GM21367 (cell line): ENCODE data around the gene RNF212.

Source experiments
- ATAC-seq: cut with Tn5 transposase; IDR thresholded peaks from one replicate; pipeline ENCODE4 v1.9.1; 2021; ENCODE audit not compliant: unreplicated experiment

The RNF212 gene

DNA sequence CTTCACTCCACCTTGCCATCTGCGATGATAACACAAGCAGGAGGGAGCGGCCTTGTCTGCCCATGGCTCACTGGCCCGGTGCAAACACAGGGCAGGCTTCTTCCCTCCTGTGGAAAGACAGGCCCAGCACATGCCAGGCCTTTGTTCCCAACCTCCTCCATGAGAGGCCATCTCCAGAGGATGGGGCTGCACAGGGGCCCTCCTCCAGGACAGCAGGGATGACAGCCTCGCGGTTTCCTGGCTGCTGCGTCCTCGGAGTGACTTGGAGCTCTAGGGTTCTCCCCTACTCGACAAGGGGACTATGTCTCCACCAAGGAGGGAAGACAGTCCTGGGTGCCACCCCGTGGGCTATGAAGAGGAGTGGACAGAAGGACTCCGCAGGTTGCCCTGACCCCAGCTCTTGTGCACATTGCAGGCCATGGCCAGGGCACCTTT lies 21.8 kb downstream of the RNF212 start:
- ATAC-seq, result no peak

DNA sequence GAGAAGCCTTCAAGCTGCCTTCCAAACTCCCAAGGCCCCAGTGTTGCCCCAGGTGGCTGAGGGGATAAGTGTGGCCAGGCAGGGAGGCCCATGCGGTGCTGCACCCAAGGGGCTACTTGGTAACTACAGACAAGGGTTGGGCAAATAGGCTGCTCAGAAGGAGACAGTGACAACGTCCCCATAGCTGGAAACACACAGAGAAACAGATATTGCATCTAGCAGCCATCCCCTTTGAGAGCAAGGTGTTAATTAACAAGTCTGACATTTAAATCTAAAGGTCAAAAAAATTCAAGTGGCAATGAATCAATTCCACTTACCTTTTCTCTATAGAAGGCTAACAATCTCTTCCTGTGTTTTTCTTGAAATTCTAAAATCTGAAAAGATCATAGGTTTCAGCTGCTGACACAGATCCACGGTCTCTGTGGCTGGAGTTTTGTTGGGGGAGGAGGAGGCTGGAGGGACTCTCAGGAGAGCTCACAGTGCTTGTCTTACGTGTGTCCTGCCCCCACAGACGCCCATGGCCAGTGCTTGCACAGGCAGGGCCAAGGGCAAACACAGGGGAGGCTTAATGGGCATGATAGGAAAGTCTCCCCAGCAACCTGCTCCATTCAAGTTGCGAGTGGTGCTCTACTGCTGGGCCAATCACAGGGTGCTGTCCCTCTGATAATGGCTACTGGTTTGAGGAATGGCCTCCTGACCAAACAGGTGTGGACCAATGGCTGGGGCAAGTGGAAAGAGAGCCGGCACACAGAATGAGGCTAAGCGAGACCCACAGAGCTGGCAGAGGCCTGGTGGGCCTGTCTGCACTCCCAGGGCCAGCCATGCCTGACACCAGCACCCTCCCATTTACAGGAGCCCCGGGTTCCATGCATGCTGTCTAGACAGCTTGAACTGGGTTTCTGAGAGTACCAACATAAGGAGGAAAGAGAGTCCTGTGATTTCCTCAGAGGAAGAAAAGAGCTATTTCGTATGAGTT lies 22.6 kb downstream of the RNF212 start:
- ATAC-seq, result no peak

DNA sequence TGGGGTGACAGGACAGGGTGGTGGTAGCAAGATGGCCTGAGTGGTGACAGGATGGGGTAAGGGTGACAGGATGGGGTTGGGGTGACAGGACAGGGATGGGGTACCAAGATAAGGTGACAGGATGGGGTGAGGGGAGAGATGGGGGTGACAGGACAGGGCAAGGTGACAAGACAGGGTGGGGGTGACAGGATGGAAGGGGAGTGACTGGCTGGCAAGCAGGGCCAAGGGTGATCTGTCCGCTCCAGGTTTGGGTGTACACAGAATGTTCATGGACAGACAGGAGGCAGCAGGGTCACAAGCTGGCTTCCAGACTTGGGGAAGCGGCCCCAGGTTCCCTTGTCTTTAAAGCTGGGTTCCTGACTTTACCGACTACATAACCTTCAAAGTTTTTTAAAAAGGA lies 23.3 kb downstream of the RNF212 start:
- ATAC-seq, result no peak

DNA sequence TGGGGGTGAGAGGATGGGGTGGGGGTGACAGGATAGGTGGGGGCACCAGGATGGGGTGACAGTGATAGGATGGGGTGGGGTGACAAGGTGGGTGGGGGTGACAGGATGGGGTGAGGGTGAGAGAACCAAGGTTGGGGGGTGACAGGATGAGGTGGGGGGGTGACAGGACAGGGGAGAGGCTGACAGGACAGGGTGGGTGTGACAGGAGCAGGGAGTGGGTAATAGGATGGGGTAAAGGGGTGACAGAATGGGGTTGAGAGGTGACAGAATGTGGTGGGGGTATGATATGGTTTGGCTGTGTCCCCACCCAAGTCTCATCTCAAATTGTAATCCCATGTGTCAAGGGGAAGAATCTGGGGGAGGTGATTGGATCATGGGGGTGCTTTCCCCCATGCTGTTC lies 26.0 kb downstream of the RNF212 start:
- no peak for ATAC-seq

DNA sequence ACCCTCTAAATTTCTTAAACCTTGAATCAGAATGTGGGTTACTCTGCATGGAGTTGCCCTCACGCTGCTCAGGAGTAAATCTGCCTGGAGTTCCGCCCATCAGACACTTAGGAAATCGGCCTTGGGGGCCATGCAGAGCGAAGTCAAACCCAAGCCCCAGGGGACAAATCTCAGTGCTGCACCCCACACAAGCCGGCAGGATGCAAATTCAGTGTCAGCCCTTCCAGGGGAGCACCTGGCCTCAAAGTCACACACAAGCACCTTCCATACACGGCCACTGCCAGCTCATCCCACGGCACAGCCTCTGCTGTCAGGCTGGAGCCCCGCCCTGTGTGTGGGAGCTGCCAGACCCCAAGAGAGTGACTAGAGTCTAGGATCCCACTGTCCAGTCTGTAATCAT lies 27.4 kb downstream of the RNF212 start:
- no peak for ATAC-seq

DNA sequence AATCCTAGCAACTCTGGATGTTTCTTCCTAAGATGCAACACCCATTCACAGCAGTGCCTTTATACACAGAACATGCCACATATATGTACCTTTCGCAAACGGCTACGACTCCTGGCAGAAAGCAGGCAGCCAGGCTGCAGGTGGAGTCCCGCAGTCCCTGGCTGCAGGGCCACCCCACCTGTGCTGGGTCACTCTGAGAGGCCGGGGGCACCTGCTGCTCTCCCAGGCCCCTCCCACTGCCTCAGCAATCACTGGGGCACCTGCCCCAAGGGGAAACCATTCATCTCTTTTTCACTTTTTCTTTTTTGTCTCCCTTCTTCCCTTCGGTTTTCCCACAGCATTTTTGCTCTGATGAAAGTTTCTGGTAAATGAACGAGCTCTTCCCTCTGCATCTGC lies 28.0 kb downstream of the RNF212 start:
- no peak for ATAC-seq

DNA sequence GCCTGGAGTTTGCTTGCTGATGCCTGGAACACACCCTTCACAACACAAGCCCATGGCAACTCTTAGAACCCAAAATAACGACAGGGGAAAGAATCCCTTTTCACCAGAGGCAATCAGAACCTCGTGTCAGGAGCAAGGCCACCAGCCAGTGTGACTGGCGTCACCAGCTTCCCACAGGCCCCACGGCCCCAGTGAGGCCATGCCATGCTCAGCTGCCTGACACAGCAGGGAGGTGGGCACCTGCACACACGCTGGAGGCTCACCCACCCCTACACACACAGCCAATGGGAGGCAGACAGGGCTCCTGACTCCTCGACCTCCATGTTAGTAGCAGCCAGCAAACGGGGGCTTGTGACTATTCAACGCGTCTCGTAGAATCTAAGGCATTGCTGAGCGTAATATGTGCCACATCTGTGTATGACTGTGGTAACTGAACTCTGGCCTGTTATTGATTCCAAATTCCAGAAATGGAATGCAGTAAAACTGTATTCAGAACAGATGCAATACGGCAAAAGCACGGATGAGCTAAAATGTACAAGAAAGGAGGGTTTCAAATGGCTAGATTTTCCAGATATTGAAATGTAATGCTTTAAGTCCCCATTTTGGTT lies 28.5 kb downstream of the RNF212 start:
- no peak for ATAC-seq

DNA sequence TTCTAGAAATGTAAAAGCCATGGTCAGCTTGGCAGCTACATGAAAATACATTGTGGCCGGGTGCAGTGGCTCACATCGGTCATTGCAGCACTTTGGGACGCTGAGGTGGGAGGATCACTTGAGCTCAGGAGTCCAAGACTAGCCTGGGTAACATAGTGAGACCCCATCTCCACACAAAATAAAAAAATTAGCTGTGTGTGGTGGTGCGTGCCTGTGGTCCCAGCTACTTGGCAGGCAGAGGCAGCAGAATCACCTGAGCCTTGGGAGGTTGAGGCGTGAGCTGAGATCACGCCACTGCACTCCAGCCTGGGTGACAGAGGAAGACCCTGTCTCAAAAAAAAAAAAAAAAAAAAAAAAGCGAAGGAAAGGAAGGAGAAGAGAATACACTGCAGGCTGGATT lies 29.0 kb downstream of the RNF212 start:
- no peak for ATAC-seq

DNA sequence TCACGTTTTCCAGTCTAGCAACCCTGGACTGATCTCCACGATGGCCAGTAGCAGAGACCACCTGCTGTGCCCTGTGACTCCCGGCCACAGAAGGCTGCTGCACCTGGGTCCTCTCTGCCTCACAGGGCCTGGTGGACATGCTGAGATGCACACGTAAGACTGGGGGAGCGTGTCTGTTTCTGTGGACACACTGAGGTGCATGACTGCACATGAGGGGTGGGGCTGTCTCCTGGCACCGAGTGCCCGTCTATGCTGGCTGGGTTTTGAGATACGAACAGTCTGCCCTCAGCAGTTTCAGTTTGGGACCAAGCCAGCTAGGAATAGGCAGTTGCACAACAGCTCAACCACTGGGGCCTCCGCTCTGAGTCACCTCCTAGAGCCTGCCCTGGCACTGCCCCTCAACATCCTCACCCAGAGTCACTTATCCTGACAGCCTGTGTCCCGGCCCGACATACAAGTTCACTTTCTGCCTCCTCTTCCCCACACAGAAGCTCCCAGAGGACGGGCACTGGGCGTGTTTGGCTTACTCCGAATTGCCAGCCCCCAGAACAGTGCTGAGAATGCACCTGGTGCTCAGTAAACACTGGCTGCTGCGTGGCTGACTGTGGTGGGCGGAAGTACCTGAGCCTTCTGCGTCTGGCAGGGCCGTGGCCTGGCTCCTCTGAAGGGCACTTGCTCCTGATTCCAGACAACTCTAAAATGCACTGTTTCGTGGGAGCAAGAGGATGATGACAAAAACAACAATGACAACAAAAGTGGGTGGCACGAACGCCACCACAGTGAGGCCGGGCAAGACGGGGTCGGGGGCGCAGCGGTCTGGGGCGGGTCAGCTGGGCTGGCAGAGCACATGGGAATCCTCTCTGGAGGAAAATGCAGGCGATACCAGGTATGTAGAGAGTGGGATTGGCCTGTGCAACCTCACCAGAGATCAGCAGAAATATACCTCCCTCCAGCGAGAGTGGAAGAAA lies 30.9 kb downstream of the RNF212 start:
- ATAC-seq, result no peak

DNA sequence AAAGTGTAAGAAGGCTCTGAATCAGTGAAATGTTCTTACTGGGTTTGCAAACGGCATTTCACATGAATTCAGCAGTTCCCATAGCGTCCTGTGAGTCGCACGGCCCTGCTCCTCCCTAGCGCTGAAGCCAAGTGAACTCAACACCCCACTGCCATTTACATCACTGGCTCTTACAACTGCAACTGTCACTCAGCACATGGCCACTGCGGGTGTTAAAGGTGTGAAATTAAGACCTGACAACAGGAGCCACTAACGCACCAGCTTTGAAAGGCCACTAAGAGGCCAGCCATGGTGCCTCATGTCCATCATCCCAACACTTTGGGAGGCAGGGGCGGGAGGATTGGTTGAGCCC lies 31.7 kb downstream of the RNF212 start:
- no peak for ATAC-seq

DNA sequence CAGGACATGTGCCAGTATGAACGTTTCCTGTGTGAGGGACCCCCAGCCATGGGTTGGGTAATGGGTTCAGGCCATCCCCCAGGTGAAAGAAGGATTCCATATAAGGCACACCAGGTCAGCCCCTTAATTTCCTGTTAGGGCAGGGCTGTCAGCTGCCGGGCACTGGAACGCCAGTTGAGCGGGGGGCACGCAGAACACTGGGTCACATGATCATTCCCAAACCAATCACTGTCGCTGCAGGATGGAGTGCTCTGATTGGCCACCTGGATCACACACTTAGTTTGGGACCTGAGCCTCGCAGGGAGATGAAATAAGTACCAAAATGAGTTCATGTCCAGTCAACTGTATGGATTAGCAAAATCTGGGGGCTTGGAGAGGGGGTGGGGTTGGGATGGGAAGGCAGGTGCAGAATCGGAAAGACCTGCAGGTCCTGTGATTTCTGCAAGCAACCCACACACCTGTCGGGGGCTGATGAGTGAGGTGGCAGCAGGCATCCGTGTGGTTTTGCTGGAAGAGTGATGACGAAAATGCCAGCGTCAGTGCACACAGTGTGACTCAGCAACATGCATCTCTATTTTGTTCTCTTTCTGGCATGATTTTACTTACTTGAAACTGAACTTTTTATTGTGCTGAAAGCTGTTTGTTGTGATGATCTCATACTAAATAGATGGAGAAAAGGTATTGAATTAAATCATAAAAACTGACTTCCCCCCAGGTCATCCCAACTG lies 32.2 kb downstream of the RNF212 start:
- ATAC-seq, result no peak

DNA sequence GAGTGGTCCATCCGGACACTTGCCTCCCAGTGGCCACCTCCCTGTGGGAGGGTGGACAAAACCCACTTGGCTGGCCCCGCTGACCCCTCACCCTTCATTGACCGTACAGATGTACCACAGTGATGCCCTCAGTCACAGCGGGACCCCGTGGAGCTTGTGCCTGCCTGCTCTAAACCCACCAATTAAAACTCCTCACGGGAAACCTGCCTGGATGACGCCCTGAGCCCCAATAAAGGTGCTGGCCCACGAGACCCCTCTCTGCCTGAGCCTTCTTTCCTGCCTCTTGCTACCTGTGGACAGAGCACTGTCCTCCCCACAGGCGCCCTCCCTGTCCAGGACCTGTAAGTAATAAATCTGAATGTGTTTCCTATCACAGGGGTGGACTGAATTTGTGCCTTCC lies 32.9 kb downstream of the RNF212 start:
- no peak for ATAC-seq

DNA sequence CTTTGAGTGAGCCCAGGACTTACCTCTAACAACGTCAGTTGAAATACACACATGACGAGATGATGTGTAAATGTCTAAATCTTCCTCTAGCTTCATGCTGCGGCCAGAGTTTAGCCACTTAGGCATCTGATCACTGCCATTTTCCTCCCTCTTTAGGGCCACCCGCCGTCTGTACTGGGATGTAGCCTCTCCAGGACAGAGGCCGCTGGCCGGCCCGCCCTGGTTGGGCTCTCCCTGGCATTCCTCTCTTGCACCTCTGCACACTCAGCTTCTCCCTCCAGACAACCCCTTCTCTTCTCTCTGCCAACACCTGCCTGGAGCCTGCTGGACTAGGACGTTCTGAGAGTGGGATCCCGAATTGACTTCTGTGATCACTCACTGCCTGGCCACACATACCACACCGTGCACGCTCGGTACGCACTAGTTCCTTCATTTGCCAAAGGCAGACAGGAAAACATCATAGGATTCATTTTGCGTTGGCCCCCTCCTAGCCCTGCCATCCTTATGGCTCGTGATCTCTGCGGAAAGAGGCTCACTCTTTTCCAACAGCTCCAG lies 33.6 kb downstream of the RNF212 start:
- ATAC-seq, result no peak

DNA sequence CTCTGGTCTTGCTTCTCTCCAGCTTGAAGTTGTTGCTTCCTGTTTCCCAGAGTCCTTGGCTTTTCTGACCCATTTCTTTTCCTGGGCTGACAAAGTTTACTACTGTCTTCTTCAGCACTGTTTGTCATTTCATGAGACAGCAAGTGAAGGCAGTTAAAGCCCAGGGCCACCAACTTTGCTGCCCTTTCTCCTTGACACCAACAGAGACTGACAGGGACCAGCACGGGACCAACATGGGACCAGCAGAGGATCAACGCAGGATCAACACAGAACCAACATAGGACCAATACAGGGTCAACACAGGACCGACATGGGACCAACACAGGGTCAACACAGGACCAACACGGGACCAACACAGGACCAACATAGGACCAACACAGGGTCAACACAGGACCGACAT lies 34.9 kb downstream of the RNF212 start:
- ATAC-seq, result no peak

DNA sequence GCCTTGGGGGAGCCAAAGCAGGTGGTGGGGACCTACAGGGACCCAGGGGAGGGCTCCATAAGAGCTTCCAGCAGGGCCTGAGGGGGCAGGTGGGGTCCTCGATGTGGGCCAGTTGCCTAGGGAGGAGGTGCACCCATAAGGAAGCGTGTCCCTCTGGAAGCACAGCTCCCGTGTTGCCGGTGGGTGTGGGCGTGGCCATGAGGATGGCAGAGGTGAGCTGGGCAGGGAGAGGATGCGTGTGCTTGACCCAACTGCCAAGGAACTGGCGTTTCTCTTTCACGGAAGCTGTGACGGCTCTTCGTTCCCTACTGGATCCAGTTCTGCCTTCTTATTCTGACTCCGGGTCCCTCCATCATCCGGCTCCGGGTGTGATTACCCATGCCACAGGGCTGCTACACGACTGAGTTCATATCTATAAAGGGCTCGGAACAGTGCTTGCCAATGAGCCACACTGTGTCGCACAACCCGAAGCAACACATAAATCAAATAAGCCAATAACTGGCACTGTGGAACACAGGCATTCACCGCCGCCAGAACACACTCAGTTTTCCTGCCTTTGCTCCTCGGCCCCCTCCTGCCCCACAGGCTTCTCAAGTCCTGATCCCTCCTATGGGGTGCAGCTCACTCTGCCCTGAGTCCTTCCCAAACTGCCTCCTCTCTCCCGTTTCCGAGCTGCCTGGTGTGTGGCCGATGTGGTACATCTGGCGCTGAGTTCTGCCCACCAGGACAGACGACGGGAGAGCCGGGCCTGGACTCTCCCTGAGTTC lies 35.5 kb downstream of the RNF212 start:
- no peak for ATAC-seq

DNA sequence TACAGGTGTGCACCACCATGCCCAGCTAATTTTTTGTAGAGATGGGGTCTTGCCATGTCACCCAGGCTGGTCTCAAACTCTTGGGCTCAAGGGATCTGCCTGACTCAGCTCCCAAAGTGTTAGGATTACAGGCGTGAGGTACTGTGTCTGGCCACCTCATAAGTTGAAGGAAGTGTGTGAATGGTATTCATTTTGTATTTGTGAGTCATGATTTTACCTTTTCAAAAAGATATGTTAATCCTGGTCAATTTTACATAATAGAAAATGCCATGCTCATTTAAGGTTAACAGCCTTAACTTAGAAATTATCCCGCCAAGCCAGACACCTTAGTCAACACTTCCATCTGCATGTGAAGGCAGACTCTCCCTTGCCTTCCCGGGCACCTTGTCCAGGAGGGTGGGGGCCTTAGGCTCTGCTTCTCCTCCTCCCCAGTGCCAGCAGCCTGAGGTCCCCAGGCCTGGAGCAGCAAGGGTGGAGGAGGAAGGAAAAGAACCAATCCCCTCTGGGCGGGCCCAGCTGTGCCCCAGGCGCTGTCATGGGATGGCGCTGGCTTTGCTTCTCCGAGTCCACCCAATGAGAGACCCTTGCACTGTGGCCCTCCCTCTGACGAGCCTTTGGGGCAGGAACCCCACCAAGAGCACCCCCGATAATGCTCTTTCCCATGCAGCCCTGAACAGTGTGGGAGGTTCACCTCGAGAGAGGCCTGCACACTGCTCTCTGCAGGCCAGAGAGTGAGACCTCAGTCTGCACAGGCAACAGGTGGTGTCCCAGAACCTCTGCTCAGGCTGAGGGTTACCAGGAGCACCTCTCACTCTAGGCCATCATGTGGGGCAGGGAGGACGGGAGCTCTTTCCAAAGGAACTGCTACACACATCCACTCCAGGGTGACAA lies 37.3 kb downstream of the RNF212 start:
- no peak for ATAC-seq

DNA sequence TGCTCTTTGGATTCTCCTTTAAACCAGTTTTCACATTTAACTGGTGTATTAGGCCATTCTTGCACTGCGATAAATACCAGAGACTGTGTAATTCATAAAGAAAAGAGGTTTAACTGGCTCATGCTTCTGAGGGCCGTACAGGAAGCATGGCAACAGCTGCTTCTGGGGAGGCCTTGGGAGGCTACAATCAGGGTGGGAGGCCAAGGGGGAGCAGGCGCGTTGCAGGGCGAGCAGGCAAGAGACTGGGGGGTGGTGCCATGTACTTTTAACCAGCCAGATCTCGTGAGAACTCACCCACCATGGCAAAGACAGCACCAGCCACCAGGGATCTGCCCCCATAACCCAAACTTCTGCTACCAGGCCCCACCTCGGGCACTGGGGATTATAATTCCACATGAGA lies 38.1 kb downstream of the RNF212 start:
- ATAC-seq, result no peak

DNA sequence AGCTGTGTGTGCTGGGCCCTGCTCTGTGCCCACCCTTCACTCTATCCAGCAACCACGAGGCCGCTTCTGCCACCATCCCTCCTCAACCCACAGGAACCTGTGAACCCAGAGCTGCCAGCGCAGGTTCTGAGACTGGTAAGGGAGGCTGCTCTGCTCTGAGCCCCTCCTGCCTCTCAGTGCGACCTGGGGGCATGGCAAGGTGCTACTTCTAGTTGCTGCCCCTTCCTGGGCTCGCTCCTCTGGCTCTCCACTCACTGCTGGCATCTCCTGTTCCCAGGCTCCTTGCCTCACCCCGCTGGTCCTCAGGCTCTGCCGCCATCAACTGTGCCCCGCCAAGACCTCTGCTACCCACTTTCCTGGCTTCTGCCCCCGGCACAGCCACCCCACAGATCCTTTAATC lies 39.3 kb downstream of the RNF212 start:
- no peak for ATAC-seq
